ENCODE data around the gene GRIK2. TPM values are rescaled to one million over a fixed set of nuclear protein-coding genes. Genes with fewer than 3 reads are reported as not detected.

GRIK2 gene
- total RNA-seq, 2 donors from 2014 or later: 7.7 to 12.1 TPM

GRCh38 chr6:101486124-101486523 is 92.6 kb downstream of the GRIK2 start:
- Histone ChIP-seq H3K36me3 (no peaks in the 10 kb centered on the region), H3K4me3 (no peak overlapping the region), H3K27me3 (no peaks in the 10 kb centered on the region), H3K27ac (no peak overlapping the region), H3K9me3 (no peaks in the 10 kb centered on the region), H3K4me1 (no peaks in the 10 kb centered on the region)
- no peak for DNase-seq (ENCODE audit: low spot score)
- no peak for TF ChIP-seq CTCF (IDR thresholded peaks at IDR 0.05)

- no peak overlapping the region for H3K4me3 ChIP-seq
- H3K27me3 ChIP-seq: no peaks in the 10 kb centered on the region
- H3K4me1 ChIP-seq: no peaks in the 10 kb centered on the region
- no peak overlapping the region for H3K27ac ChIP-seq
- DNase-seq (ENCODE audit: low spot score): no peak
- no peak for TF ChIP-seq CTCF (IDR thresholded peaks at IDR 0.05)
- no peaks in the 10 kb centered on the region for H3K36me3 ChIP-seq
- no peaks in the 10 kb centered on the region for H3K9me3 ChIP-seq
These were observed 93.2 kb downstream of the GRIK2 start for GRCh38 chr6:101486726-101487125.

GRCh38 chr6:101489456-101489855 is 95.9 kb downstream of the GRIK2 start:
- DNase-seq (ENCODE audit: low spot score): no peak
- Histone ChIP-seq H3K27ac (no peak overlapping the region), H3K4me1 (no peaks in the 10 kb centered on the region), H3K27me3 (no peaks in the 10 kb centered on the region), H3K9me3 (no peaks in the 10 kb centered on the region), H3K36me3 (no peaks in the 10 kb centered on the region), H3K4me3 (no peak overlapping the region)
- TF ChIP-seq CTCF (IDR thresholded peaks at IDR 0.05): no peak

- Histone ChIP-seq H3K4me3 (no peak overlapping the region), H3K9me3 (no peaks in the 10 kb centered on the region), H3K27ac (no peak overlapping the region), H3K4me1 (no peaks in the 10 kb centered on the region), H3K27me3 (no peaks in the 10 kb centered on the region), H3K36me3 (no peaks in the 10 kb centered on the region)
- DNase-seq (ENCODE audit: low spot score): no peak
- TF ChIP-seq CTCF (IDR thresholded peaks at IDR 0.05): no peak
These were observed 97.3 kb downstream of the GRIK2 start for GRCh38 chr6:101490857-101491256.

- no peak overlapping the region for H3K27ac ChIP-seq
- H3K4me3 ChIP-seq: no peak overlapping the region
- H3K9me3 ChIP-seq: no peaks in the 10 kb centered on the region
- H3K36me3 ChIP-seq: no peaks in the 10 kb centered on the region
- no peaks in the 10 kb centered on the region for H3K4me1 ChIP-seq
- no peaks in the 10 kb centered on the region for H3K27me3 ChIP-seq
- no peak for DNase-seq (ENCODE audit: low spot score)
- TF ChIP-seq CTCF (IDR thresholded peaks at IDR 0.05): no peak
These were observed 109.3 kb downstream of the GRIK2 start for GRCh38 chr6:101502818-101503217.

GRCh38 chr6:101509536-101509935 is 116.0 kb downstream of the GRIK2 start:
- no peak overlapping the region for H3K27ac ChIP-seq
- H3K4me3 ChIP-seq: no peak overlapping the region
- no peaks in the 10 kb centered on the region for H3K9me3 ChIP-seq
- DNase-seq (ENCODE audit: low spot score): no peak
- no peak for TF ChIP-seq CTCF (IDR thresholded peaks at IDR 0.05)
- no peaks in the 10 kb centered on the region for H3K36me3 ChIP-seq
- H3K27me3 ChIP-seq: no peaks in the 10 kb centered on the region
- no peaks in the 10 kb centered on the region for H3K4me1 ChIP-seq

Measured in right atrium auricular region (tissue), 2 donors.